ENCODE results near the gene UBASH3B.

DNA sequence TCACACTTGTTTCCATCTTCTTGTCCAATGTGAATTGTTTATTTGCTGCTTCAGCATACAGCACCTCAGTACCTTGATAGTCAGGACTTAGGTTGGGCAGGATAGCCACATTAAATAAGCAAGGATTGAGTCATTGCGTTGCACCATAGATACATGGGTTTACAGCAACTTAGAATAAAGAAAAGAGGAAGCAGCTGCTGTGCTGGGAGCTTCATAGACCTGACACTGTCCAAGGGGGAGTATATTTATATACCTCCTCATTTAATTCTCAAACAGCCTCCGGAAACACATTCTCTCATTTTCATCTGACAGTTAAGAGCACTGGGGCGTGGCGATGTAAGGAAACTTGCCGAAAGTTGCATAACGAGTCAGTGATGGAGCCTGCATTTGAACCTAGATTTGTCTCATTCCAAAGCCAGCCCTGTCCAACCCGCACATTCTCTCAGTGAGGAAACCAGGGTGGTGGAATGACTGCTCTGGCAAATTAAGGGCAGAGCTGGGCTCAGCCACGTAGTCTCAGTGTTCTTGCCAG, 42.2 kb downstream of the UBASH3B start:
- TF ChIP-seq, protein P1, sequence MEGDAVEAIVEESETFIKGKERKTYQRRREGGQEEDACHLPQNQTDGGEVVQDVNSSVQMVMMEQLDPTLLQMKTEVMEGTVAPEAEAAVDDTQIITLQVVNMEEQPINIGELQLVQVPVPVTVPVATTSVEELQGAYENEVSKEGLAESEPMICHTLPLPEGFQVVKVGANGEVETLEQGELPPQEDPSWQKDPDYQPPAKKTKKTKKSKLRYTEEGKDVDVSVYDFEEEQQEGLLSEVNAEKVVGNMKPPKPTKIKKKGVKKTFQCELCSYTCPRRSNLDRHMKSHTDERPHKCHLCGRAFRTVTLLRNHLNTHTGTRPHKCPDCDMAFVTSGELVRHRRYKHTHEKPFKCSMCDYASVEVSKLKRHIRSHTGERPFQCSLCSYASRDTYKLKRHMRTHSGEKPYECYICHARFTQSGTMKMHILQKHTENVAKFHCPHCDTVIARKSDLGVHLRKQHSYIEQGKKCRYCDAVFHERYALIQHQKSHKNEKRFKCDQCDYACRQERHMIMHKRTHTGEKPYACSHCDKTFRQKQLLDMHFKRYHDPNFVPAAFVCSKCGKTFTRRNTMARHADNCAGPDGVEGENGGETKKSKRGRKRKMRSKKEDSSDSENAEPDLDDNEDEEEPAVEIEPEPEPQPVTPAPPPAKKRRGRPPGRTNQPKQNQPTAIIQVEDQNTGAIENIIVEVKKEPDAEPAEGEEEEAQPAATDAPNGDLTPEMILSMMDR (IDR thresholded peaks at IDR 0.05; ENCODE audit: low read depth, low read length), result no peak
- no peak for TF ChIP-seq EZH2phosphoT487 (IDR thresholded peaks at IDR 0.05; ENCODE audit: low read depth)
